ENCODE measurements around the gene PPFIA4. TPM values are rescaled to one million over a fixed set of nuclear protein-coding genes. Genes with fewer than 3 reads are reported as not detected.
A peak's percentile ranks its signal among the peaks of the same experiment; 100 is the strongest.

Gene PPFIA4
- total RNA-seq, 1 donor from 2014 or later, result 0.29 TPM

GRCh38 chr1:203126866-203127665, 100.8 kb downstream of the PPFIA4 start:
- DNase-seq (no peak), ATAC-seq (ENCODE audit: low read depth) (no peak)
- H3K4me1 Mint-ChIP-seq, result peaks cover 16% of the 10 kb centered on the region
- peaks cover 34% of the 10 kb centered on the region for H3K27me3 Mint-ChIP-seq
- no peak for TF ChIP-seq CTCF (IDR thresholded peaks at IDR 0.05)
- CTCF ChIA-PET, result interaction anchor here (1.3 kb wide), 1 partner anchor 9 kb away, joined by 3 read pairs; no protein-coding TSS in a partner anchor
- intact Hi-C loops (cut with micrococcal nuclease), result no loop called here
- POLR2A ChIA-PET, result no interaction called here
- no peaks in the 10 kb centered on the region for H3K9me3 Mint-ChIP-seq
- no peak overlapping the region for H3K27ac Mint-ChIP-seq
- no peaks in the 10 kb centered on the region for H3K36me3 Mint-ChIP-seq (ENCODE audit: low read depth)
- no peak overlapping the region for H3K4me3 Mint-ChIP-seq

GRCh38 chr1:203127666-203128430, 101.6 kb downstream of the PPFIA4 start, which contains the start of gene ADORA1:
TSS of gene ADORA1 (plus strand) at chr1:203127726. CDS start at chr1:203128842, 1,116 bp downstream.
- H3K4me1 Mint-ChIP-seq, result peaks cover 16% of the 10 kb centered on the region
- no peak within 1 kb of the TSS for H3K27ac Mint-ChIP-seq
- peaks cover 34% of the 10 kb centered on the region for H3K27me3 Mint-ChIP-seq
- ATAC-seq (ENCODE audit: low read depth), result no peak
- intact Hi-C loops (cut with micrococcal nuclease), result no loop called here
- no peaks in the 10 kb centered on the region for H3K9me3 Mint-ChIP-seq
- peak within 1 kb of the TSS; percentile 28 for H3K4me3 Mint-ChIP-seq
- no peaks in the 10 kb centered on the region for H3K36me3 Mint-ChIP-seq (ENCODE audit: low read depth)
- no peak for TF ChIP-seq CTCF (IDR thresholded peaks at IDR 0.05)
- ChIA-PET POLR2A (no interaction called here), CTCF (no interaction called here)
- no peak for DNase-seq

- no peaks in the 10 kb centered on the region for H3K9me3 Mint-ChIP-seq
- ChIA-PET POLR2A (no interaction called here), CTCF (no interaction called here)
- DNase-seq (no peak), ATAC-seq (ENCODE audit: low read depth) (no peak)
- H3K27me3 Mint-ChIP-seq, result peaks cover 36% of the 10 kb centered on the region
- intact Hi-C loops (cut with micrococcal nuclease), result no loop called here
- H3K36me3 Mint-ChIP-seq (ENCODE audit: low read depth), result no peaks in the 10 kb centered on the region
- no peak overlapping the region for H3K4me3 Mint-ChIP-seq
- no peak overlapping the region for H3K27ac Mint-ChIP-seq
- peaks cover 16% of the 10 kb centered on the region for H3K4me1 Mint-ChIP-seq
- no peak for TF ChIP-seq CTCF (IDR thresholded peaks at IDR 0.05)
These were observed 102.1 kb downstream of the PPFIA4 start for GRCh38 chr1:203128431-203128715.

Other genes with a start within 250 kb of the PPFIA4 start
- 34.7 and 43.5 TPM in 2 replicates for gene KDM5B, start 218.1 kb upstream of the PPFIA4 start, total RNA-seq
- 0.67 and 0.83 TPM in 2 replicates for gene PCAT6, start 215.5 kb upstream of the PPFIA4 start, total RNA-seq
- 10.7 and 13.2 TPM in 2 replicates for gene RABIF, start 137.3 kb upstream of the PPFIA4 start, total RNA-seq
- 30.4 and 30.8 TPM in 2 replicates for gene KLHL12, start 99.3 kb upstream of the PPFIA4 start, total RNA-seq
- 44.4 and 45.0 TPM in 2 replicates for gene ADIPOR1, start 68.2 kb upstream of the PPFIA4 start, total RNA-seq
- gene CYB5R1, start 59.2 kb upstream of the PPFIA4 start, total RNA-seq, result 30.8 and 32.4 TPM in 2 replicates
- gene TMEM183A, start 19.1 kb upstream of the PPFIA4 start, total RNA-seq, result 62.5 and 70.6 TPM in 2 replicates
- gene MYOG, start 59.5 kb downstream of the PPFIA4 start, total RNA-seq, result not detected in 2 replicates
- not detected in 2 replicates for gene ADORA1, start 101.2 kb downstream of the PPFIA4 start, total RNA-seq
- gene MYBPH, start 149.3 kb downstream of the PPFIA4 start, total RNA-seq, result not detected in 2 replicates
- 0.38 TPM in 1 of 2 replicates, not detected in the other for gene CHI3L1, start 160.2 kb downstream of the PPFIA4 start, total RNA-seq
- gene CHIT1, start 203.2 kb downstream of the PPFIA4 start, total RNA-seq, result 6.5 and 6.6 TPM in 2 replicates